ENCODE results near the gene MAP3K7.

- no peak for TF ChIP-seq FOXK2 (IDR thresholded peaks at IDR 0.05)
- TF ChIP-seq SP1 (IDR thresholded peaks at IDR 0.05) = no peak
Measured at GRCh38 chr6:90497411-90497810, 89.5 kb downstream of the MAP3K7 start.

Measured in HEK293T (cell line).